CD14-positive monocyte (primary cell): ENCODE measurements around the gene STARD5. TPM values are rescaled to one million over a fixed set of nuclear protein-coding genes. Genes with fewer than 3 reads are reported as not detected.
A peak's percentile ranks its signal among the peaks of the same experiment; 100 is the strongest.

Experiments used
- DNase-seq, 3 donors: peaks; one replicate each; pipeline ENCODE4 v3.0.0-alpha.2; 2011 to 2022
- H2AFZ ChIP-seq: 2 replicates; pipeline ENCODE4 v1.6.0; 2012; ENCODE audit warnings: mild to moderate bottlenecking, low read depth, low read length, inconsistent platforms; ENCODE audit not compliant: insufficient read depth, poor library complexity, severe bottlenecking
- H3K27ac ChIP-seq, 2 donors: 1 replicate in 1 of 2; 2 replicates in 1 of 2; pipeline ENCODE4 v1.5.1; 2012 to 2013; ENCODE audit warnings: low read length in 2 of 2, control low read depth in 1 of 2, inconsistent platforms in 1 of 2, low read depth in 1 of 2, mild to moderate bottlenecking in 1 of 2
- H3K27me3 ChIP-seq, 2 donors: one replicate each; pipeline versions ENCODE4 v1.6.0 to v1.6.1; 2011 to 2013; ENCODE audit warnings: low read length in 2 of 2; ENCODE audit not compliant: control insufficient read depth in 2 of 2, insufficient read depth in 2 of 2
- H3K36me3 ChIP-seq, 2 donors: replicated peaks in 1 of 2; 1 replicate in 1 of 2; 2 replicates in 1 of 2; pipeline versions ENCODE4 v1.5.1 to v1.6.1; 2012 to 2013; ENCODE audit warnings: low read length in 2 of 2, control low read depth in 1 of 2, inconsistent platforms in 1 of 2, mild to moderate bottlenecking in 1 of 2; ENCODE audit not compliant: insufficient read depth in 2 of 2, control insufficient read depth in 1 of 2
- H3K4me1 ChIP-seq, 2 donors: 1 replicate in 1 of 2; 2 replicates in 1 of 2; pipeline versions ENCODE4 v1.5.1 to v1.6.1; 2012 to 2013; ENCODE audit warnings: low read length in 2 of 2, control low read depth in 1 of 2, inconsistent platforms in 1 of 2, mild to moderate bottlenecking in 1 of 2, moderate library complexity in 1 of 2; ENCODE audit not compliant: insufficient read depth in 2 of 2, control insufficient read depth in 1 of 2
- H3K4me2 ChIP-seq: replicated peaks from 2 replicates; pipeline ENCODE3; 2012; ENCODE audit warnings: low read length, moderate library complexity, mild to moderate bottlenecking; ENCODE audit not compliant: poor library complexity, severe bottlenecking; ENCODE audit errors: extremely low read depth
- H3K4me3 ChIP-seq, 3 experiments: fragments of 200-600 bp in 1 of 3; sonication (generic) in 1 of 3; replicated peaks in 1 of 3; 1 replicate in 2 of 3; 2 replicates in 1 of 3; pipeline ENCODE4 v1.5.1; 2011 to 2013; ENCODE audit warnings: low read length in 3 of 3, mild to moderate bottlenecking in 3 of 3, control low read depth in 2 of 3, low read depth in 2 of 3, inconsistent platforms in 1 of 3, moderate library complexity in 1 of 3
- H3K79me2 ChIP-seq: 2 replicates; pipeline ENCODE4 v1.6.0; 2012; ENCODE audit warnings: mild to moderate bottlenecking, control low read depth, inconsistent platforms, low read length, moderate library complexity; ENCODE audit not compliant: insufficient read depth
- H3K9ac ChIP-seq: 2 replicates; pipeline ENCODE4 v1.6.0; 2017; ENCODE audit warnings: low read length, mild to moderate bottlenecking; ENCODE audit not compliant: insufficient read depth, poor library complexity, severe bottlenecking
- H3K9me3 ChIP-seq, 2 donors: replicated peaks in 1 of 2; 1 replicate in 1 of 2; 2 replicates in 1 of 2; pipeline versions ENCODE4 v1.5.1 to v1.6.1; 2012 to 2013; ENCODE audit warnings: low read length in 2 of 2, control low read depth in 1 of 2; ENCODE audit not compliant: control insufficient read depth in 1 of 2, insufficient read depth in 1 of 2
- H4K20me1 ChIP-seq: 2 replicates; pipeline ENCODE4 v1.6.0; 2012; ENCODE audit warnings: mild to moderate bottlenecking, low read length, control low read depth, moderate library complexity; ENCODE audit not compliant: insufficient read depth
- H3K27ac Mint-ChIP-seq, 7 donors: one replicate each; pipeline ENCODE4 v1.8.0; 2020; ENCODE audit warnings: mild to moderate bottlenecking in 7 of 7, mixed read lengths in 7 of 7, moderate library complexity in 6 of 7, inconsistent platforms in 2 of 7
- H3K27me3 Mint-ChIP-seq, 3 donors: one replicate each; pipeline ENCODE4 v1.8.0; 2021 to 2022; ENCODE audit warnings: low read depth in 3 of 3, mild to moderate bottlenecking in 3 of 3, mixed read lengths in 3 of 3, moderate library complexity in 3 of 3, inconsistent platforms in 1 of 3
- H3K36me3 Mint-ChIP-seq, 2 donors: one replicate each; pipeline ENCODE4 v1.8.0; 2020; ENCODE audit warnings: mixed read lengths in 2 of 2, inconsistent platforms in 1 of 2, mild to moderate bottlenecking in 1 of 2
- H3K4me1 Mint-ChIP-seq: one replicate; pipeline ENCODE4 v1.8.0; 2020; ENCODE audit warnings: mild to moderate bottlenecking, mixed read lengths
- H3K4me3 Mint-ChIP-seq, 2 donors: one replicate each; pipeline ENCODE4 v1.8.0; 2020; ENCODE audit warnings: mild to moderate bottlenecking in 2 of 2, mixed read lengths in 2 of 2, moderate library complexity in 1 of 2
- H3K9me3 Mint-ChIP-seq, 7 donors: one replicate each; pipeline ENCODE4 v1.8.0; 2020 to 2022; ENCODE audit warnings: mixed read lengths in 7 of 7, mild to moderate bottlenecking in 6 of 7, moderate library complexity in 6 of 7, inconsistent platforms in 2 of 7
- CTCF ChIP-seq: fragments of 200-600 bp; IDR thresholded peaks from one replicate; pipeline ENCODE4 v1.8.0; 2022; ENCODE audit warnings: antibody characterized with exemption, mild to moderate bottlenecking
- WGBS: methylation state at CpG from one replicate; pipeline ENCODE4 v1.1.5; 2013; ENCODE audit warnings: missing lambda C conversion rate; ENCODE audit not compliant: insufficient coverage; 5-methylcytosine and 5-hydroxymethylcytosine counted together
- intact Hi-C, 2 donors: fragments of 100-400 bp; cut with micrococcal nuclease; formaldehyde crosslinking; loops; one replicate each; pipeline versions ENCODE4 v1.15.0 to v1.15.1; 2023
- polyA plus RNA-seq, 3 donors: library from polyadenylated mRNA; depleted of rRNA in 1 of 3; unstranded in 2 of 3; stranded (reverse) in 1 of 3; fragments of 300-500 nt in 2 of 3; fragments of >200 nt in 1 of 3; fragmentation: Illumina TruSeq in 2 of 3; gene quantifications; 1 replicate in 2 of 3; 2 replicates in 1 of 3; pipeline ENCODE4 v1.2.3, GENCODE V29; 2012 to 2021

The STARD5 gene
- polyA plus RNA-seq, 3 donors: 1.5 to 15.1 (median 2.5) TPM

- Mint-ChIP-seq H3K9me3 (peaks cover 7 to 13% (median 9%) of the 10 kb centered on the region in 7 donors), H3K4me1 (peaks cover 13% of the 10 kb centered on the region), H3K27me3 (no peaks in the 10 kb centered on the region)
These were observed 50.1 kb downstream of the STARD5 start for GRCh38 chr15:81273855-81274254.

GRCh38 chr15:81273200-81273599, 50.7 kb downstream of the STARD5 start:
- Histone ChIP-seq H3K4me1 (peaks cover 0 to 9% of the 10 kb centered on the region in 2 donors), H2AFZ (no peak overlapping the region), H3K4me3 (no peak overlapping the region), H3K9me3 (peaks cover 0 to 4% of the 10 kb centered on the region in 2 donors), H3K9ac (no peak overlapping the region), H3K27ac (no peak overlapping the region), H3K4me2 (no peak overlapping the region), H4K20me1 (no peaks in the 10 kb centered on the region), H3K36me3 (no peaks in the 10 kb centered on the region), H3K27me3 (no peaks in the 10 kb centered on the region), H3K79me2 (no peaks in the 10 kb centered on the region)
- no peaks in the 10 kb centered on the region for H3K27me3 Mint-ChIP-seq
- H3K4me3 Mint-ChIP-seq: no peak overlapping the region
- peaks cover 13% of the 10 kb centered on the region for H3K4me1 Mint-ChIP-seq
- DNase-seq: no peak
- peaks cover 7 to 11% (median 8%) of the 10 kb centered on the region in 7 donors for H3K9me3 Mint-ChIP-seq
- 90% methylated on average over 3 of the region's 5 CpGs for WGBS
- H3K27ac Mint-ChIP-seq: peak overlapping the region in 1 of 7 donors; percentile 19
- H3K36me3 Mint-ChIP-seq: peaks cover 3% of the 10 kb centered on the region in 2 donors
- no peak for TF ChIP-seq CTCF
- intact Hi-C loops: loop anchor here in 1 of 2 donors (5.0 kb wide), 1 partner anchor 64 kb away; no protein-coding TSS in a partner anchor

More at GRCh38 chr15:81273855-81274254, 50.1 kb downstream of the STARD5 start:
- H3K9ac ChIP-seq: no peak overlapping the region
- H3K27me3 ChIP-seq: no peaks in the 10 kb centered on the region
- H3K36me3 ChIP-seq: no peaks in the 10 kb centered on the region
- H2AFZ ChIP-seq: no peak overlapping the region
- TF ChIP-seq CTCF: no peak
- no peaks in the 10 kb centered on the region for H4K20me1 ChIP-seq
- H3K27ac ChIP-seq: no peak overlapping the region
- no peak overlapping the region for H3K27ac Mint-ChIP-seq
- H3K4me2 ChIP-seq: no peak overlapping the region
- H3K9me3 ChIP-seq: peaks cover 0 to 4% of the 10 kb centered on the region in 2 donors
- H3K36me3 Mint-ChIP-seq: peaks cover 3% of the 10 kb centered on the region in 2 donors
- no CpG with 5 or more reads among the region's 2 CpGs for WGBS
- H3K4me3 ChIP-seq: no peak overlapping the region
- DNase-seq: no peak
- peaks cover 0 to 8% of the 10 kb centered on the region in 2 donors for H3K4me1 ChIP-seq
- no peak overlapping the region for H3K4me3 Mint-ChIP-seq
- intact Hi-C loops: loop anchor here (2.0 to 5.0 kb wide), 2 partner anchors 63 to 127 kb away; no protein-coding TSS in a partner anchor
- no peaks in the 10 kb centered on the region for H3K79me2 ChIP-seq
